Measurements from ENCODE around the gene RASSF8. TPM values are rescaled to one million over a fixed set of nuclear protein-coding genes. Genes with fewer than 3 reads are reported as not detected.

Gene RASSF8
- total RNA-seq, 1 experiment from 2014 or later = 26.5 TPM

DNA sequence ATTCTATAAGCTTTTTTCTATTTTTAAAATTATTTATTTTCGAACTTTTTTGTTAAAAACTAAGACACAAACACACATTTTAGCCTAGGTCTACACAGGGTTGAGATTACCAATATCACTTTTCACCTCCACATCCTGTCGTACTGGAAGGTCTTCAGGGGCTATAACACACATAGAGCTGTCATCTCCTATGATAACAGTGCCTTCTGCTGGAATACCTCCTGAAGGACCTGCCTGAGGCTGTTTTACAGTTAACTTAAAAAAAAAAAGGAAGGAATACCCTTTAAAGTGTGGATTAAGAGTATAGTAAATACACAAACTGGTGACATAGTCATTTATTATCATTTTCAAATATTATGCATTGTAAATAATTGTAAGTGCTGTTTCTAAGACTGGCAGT lies 43.0 kb downstream of the RASSF8 start:
- Histone ChIP-seq H4K20me1 (ENCODE audit: insufficient read depth) (no peaks in the 10 kb centered on the region), H3K27ac (no peak overlapping the region), H3K4me1 (replicated peaks; ENCODE audit: insufficient read depth) (peaks cover 13% of the 10 kb centered on the region), H3K9me3 (ENCODE audit: insufficient read depth, low read depth) (peaks cover 9% of the 10 kb centered on the region), H3K27me3 (ENCODE audit: insufficient read depth, low read depth) (no peaks in the 10 kb centered on the region), H3K4me2 (no peak overlapping the region), H3K4me3 (no peak overlapping the region), H3K9me2 (ENCODE audit: insufficient read depth) (no peaks in the 10 kb centered on the region), H2AFZ (no peak overlapping the region), H3K79me2 (ENCODE audit: low read depth) (peaks cover 27% of the 10 kb centered on the region), H3F3A (ENCODE audit: insufficient read depth, low read depth) (no peaks in the 10 kb centered on the region), H3K36me3 (ENCODE audit: low read depth) (peaks cover 5% of the 10 kb centered on the region; the same call in 1 of the 2 replicates)
- intact Hi-C loops (cut with micrococcal nuclease; ENCODE audit: unreplicated experiment) = no loop called here
- no peak for DNase-seq
- TF ChIP-seq, protein P1, sequence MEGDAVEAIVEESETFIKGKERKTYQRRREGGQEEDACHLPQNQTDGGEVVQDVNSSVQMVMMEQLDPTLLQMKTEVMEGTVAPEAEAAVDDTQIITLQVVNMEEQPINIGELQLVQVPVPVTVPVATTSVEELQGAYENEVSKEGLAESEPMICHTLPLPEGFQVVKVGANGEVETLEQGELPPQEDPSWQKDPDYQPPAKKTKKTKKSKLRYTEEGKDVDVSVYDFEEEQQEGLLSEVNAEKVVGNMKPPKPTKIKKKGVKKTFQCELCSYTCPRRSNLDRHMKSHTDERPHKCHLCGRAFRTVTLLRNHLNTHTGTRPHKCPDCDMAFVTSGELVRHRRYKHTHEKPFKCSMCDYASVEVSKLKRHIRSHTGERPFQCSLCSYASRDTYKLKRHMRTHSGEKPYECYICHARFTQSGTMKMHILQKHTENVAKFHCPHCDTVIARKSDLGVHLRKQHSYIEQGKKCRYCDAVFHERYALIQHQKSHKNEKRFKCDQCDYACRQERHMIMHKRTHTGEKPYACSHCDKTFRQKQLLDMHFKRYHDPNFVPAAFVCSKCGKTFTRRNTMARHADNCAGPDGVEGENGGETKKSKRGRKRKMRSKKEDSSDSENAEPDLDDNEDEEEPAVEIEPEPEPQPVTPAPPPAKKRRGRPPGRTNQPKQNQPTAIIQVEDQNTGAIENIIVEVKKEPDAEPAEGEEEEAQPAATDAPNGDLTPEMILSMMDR (conservative IDR thresholded peaks at IDR 0.05) = no peak
- TF ChIP-seq EZH2 (IDR thresholded peaks at IDR 0.05; ENCODE audit: low read depth) = no peak
- ChIA-PET CTCF (interaction anchor here (0.6 kb wide), 1 partner anchor 245 kb away, joined by 3 read pairs; no protein-coding TSS in a partner anchor), POLR2A (ENCODE audit: unreplicated experiment) (no interaction called here)
- BruUV-seq (replicated peaks) = no TSS peak

DNA sequence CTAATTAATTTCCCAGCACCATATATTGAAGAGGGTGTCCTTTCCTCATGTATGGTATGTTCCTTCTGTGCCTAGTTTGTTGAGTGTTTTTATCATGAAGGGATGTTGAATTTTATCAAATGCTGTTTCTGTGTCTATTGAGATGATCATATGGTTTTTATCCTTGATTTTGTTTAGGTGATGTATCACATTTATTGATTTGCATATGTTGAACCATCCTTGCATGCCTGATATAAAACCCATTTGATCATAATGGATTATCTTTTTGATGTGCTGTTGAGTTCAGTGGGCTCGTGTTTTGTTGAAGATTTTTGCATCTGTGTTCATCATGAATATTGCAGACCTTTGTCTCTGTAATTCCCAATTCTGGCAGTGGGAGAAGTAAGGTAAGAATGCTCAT lies 44.6 kb downstream of the RASSF8 start:
- ChIA-PET CTCF (no interaction called here), POLR2A (ENCODE audit: unreplicated experiment) (no interaction called here)
- Histone ChIP-seq H3F3A (ENCODE audit: insufficient read depth, low read depth) (no peaks in the 10 kb centered on the region), H3K36me3 (ENCODE audit: low read depth) (peaks cover 5% of the 10 kb centered on the region; the same call in 1 of the 2 replicates), H3K79me2 (ENCODE audit: low read depth) (peaks cover 31% of the 10 kb centered on the region), H2AFZ (no peak overlapping the region), H3K9me2 (ENCODE audit: insufficient read depth) (no peaks in the 10 kb centered on the region), H3K4me1 (replicated peaks; ENCODE audit: insufficient read depth) (peaks cover under 1% of the 10 kb centered on the region), H3K4me2 (no peak overlapping the region), H3K27ac (no peak overlapping the region), H3K27me3 (ENCODE audit: insufficient read depth, low read depth) (no peaks in the 10 kb centered on the region), H4K20me1 (ENCODE audit: insufficient read depth) (no peaks in the 10 kb centered on the region), H3K9me3 (ENCODE audit: insufficient read depth, low read depth) (peaks cover 9% of the 10 kb centered on the region), H3K4me3 (no peak overlapping the region)
- DNase-seq = no peak
- intact Hi-C loops (cut with micrococcal nuclease; ENCODE audit: unreplicated experiment) = no loop called here
- no TSS peak for BruUV-seq (replicated peaks)
- TF ChIP-seq, protein P1 (conservative IDR thresholded peaks at IDR 0.05) = no peak
- no peak for TF ChIP-seq EZH2 (IDR thresholded peaks at IDR 0.05; ENCODE audit: low read depth)

DNA sequence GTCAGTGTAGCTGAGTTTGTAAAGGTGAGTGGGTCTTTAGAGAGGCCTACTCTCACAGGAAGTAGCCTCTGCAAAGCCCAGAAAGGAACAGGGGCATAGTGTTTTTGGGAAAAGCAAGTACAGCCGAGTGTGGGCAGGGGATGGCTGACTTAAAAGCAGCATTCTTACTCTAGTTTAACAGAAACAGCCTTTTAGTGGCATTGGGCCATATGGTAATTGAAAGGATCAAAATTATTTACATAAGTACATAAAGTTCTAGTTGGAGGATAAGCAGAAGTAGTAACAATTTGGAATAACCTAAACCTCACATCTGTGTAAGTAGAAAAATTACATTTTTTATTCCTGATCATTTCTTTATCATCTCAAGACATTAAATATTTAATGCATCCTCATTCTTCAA lies 49.1 kb downstream of the RASSF8 start:
- no peak overlapping the region for H3K4me2 ChIP-seq
- TF ChIP-seq, protein P1 (conservative IDR thresholded peaks at IDR 0.05) = no peak
- TF ChIP-seq EZH2 (IDR thresholded peaks at IDR 0.05; ENCODE audit: low read depth) = no peak
- H3K27me3 ChIP-seq (ENCODE audit: insufficient read depth, low read depth) = no peaks in the 10 kb centered on the region
- no peaks in the 10 kb centered on the region for H4K20me1 ChIP-seq (ENCODE audit: insufficient read depth)
- peaks cover 8% of the 10 kb centered on the region for H3K9me3 ChIP-seq (ENCODE audit: insufficient read depth, low read depth)
- peaks cover 5% of the 10 kb centered on the region; the same call in 1 of the 2 replicates for H3K36me3 ChIP-seq (ENCODE audit: low read depth)
- no peaks in the 10 kb centered on the region for H3F3A ChIP-seq (ENCODE audit: insufficient read depth, low read depth)
- peaks cover 12% of the 10 kb centered on the region for H3K79me2 ChIP-seq (ENCODE audit: low read depth)
- H3K4me3 ChIP-seq = no peak overlapping the region
- CTCF ChIA-PET = no interaction called here
- no TSS peak for BruUV-seq (replicated peaks)
- no peak overlapping the region for H3K27ac ChIP-seq
- intact Hi-C loops (cut with micrococcal nuclease; ENCODE audit: unreplicated experiment) = no loop called here
- DNase-seq = no peak
- POLR2A ChIA-PET (ENCODE audit: unreplicated experiment) = no interaction called here
- H3K4me1 ChIP-seq (replicated peaks; ENCODE audit: insufficient read depth) = no peaks in the 10 kb centered on the region
- H3K9me2 ChIP-seq (ENCODE audit: insufficient read depth) = no peaks in the 10 kb centered on the region
- H2AFZ ChIP-seq = no peak overlapping the region

Data from PC-9 (cell line).